GM12892 (cell line): Measurements from ENCODE around the gene CDH13.

Source experiments
- POLR2A ChIP-seq: IDR thresholded peaks from 2 replicates; pipeline ENCODE4 v1.6.1; 2011; ENCODE audit warnings: low read depth, low read length, control low read depth
- POLR2AphosphoS5 ChIP-seq: IDR thresholded peaks from 2 replicates; pipeline ENCODE4 v1.6.1; 2011; ENCODE audit warnings: low read depth, low read length, control low read depth

DNA sequence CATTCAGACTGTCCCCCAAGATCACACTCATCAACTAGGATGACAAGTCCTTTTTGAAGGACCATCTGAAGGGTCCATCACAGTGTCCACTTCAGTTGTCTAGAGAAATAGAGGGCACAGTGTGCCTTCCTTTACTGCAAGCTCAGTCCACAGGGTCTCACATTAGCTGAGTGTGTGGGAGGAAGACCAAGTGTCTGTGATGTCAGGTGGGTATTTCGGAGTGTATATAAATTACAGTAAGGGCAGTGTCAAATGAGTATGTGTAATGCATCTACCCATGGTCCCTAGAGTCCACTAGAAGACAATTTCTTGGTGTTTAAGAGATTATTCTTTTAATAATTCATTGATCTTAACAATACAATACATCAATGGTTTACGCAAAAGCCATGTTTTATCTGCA lies 272.2 kb downstream of the CDH13 start:
- no peak for TF ChIP-seq POLR2A
- no peak for TF ChIP-seq POLR2AphosphoS5
